ENCODE data around the gene SNPH. TPM values are rescaled to one million over a fixed set of nuclear protein-coding genes. Genes with fewer than 3 reads are reported as not detected.

The SNPH gene
- total and polyA plus RNA-seq, 2 of the 8 experiments (the other 6 are each of a cell fraction or from before 2014, with no cell fraction given): 0.98 to 4.9 TPM

DNA sequence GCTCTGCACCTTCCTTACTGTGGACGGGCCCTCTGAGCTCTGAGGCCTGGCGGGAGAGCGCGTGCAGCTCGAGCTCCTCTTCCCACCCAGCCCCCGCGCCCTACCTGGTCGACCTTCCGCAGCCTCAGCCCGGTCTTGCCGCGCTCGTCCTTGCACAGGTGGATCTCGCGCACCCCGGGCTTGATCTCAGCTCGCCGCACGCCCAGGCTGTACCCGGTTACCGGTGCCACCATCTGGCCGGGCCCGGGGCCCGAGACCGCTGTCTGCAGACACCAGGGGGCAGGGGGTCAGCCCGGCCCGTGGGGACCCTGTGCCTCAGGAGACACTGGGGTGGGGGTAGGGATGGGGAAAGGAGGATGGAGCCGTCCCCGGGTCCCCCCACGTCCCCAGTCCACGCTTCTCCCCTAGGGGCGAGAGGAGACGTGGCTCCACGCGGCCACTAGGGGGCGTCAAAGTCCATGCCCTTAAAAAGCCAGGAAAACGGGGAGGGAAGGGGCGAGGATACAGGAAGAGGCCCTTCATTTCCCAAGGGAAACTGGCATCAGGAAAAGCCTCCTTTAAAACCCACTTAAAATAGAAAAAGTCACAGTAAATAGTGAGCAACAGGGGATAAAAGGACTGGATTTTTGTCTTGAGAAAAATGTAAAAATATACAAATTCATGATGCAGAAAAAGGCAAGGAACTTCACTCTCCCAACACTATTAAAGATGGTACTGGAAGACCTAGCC is 47.3 kb downstream of the SNPH start (continued):
- TF ChIP-seq, protein P1, sequence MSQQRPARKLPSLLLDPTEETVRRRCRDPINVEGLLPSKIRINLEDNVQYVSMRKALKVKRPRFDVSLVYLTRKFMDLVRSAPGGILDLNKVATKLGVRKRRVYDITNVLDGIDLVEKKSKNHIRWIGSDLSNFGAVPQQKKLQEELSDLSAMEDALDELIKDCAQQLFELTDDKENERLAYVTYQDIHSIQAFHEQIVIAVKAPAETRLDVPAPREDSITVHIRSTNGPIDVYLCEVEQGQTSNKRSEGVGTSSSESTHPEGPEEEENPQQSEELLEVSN (IDR thresholded peaks at IDR 0.05): peak; percentile 52; the same call in 1 of the 2 replicates
- TF ChIP-seq YY1 (IDR thresholded peaks at IDR 0.05; ENCODE audit: low read depth, low read length) (0 out of 2 replicates have a peak, but pooled peaks have one; percentile 39), MAFK (IDR thresholded peaks at IDR 0.05; ENCODE audit: low read depth, low read length) (no peak), CBX8 (IDR thresholded peaks at IDR 0.05; ENCODE audit: borderline replicate concordance, low read depth, low read length) (no peak), KDM5A (IDR thresholded peaks at IDR 0.05; ENCODE audit: low read length) (peak; percentile 68; the same call in 1 of the 2 replicates), BCL11A (IDR thresholded peaks at IDR 0.05; ENCODE audit: low read depth in 2 of 2, low read length in 2 of 2) (no peak), CHD2 (IDR thresholded peaks at IDR 0.05; ENCODE audit: low read length) (no peak), TEAD4 (IDR thresholded peaks at IDR 0.05; ENCODE audit: low read depth, low read length) (no peak), HDAC2 (IDR thresholded peaks at IDR 0.05; ENCODE audit: borderline replicate concordance in 1 of 2, low read depth in 2 of 2, low read length in 2 of 2) (0 out of 4 replicates have a peak, but pooled peaks of 1 of the 2 experiments have one; percentile 45), KDM1A (IDR thresholded peaks at IDR 0.05; ENCODE audit: borderline replicate concordance, low read length) (no peak), EP300 (IDR thresholded peaks at IDR 0.05; ENCODE audit: borderline replicate concordance in 1 of 2, low read depth in 2 of 2, low read length in 2 of 2) (no peak), CEBPB (IDR thresholded peaks at IDR 0.05; ENCODE audit: low read depth, low read length) (no peak), SIX5 (IDR thresholded peaks at IDR 0.05; ENCODE audit: low read depth, low read length) (no peak), TCF12 (IDR thresholded peaks at IDR 0.05; ENCODE audit: low read depth, low read length) (no peak), CBX5 (IDR thresholded peaks at IDR 0.05; ENCODE audit: low read depth, low read length) (no peak), CREB1 (IDR thresholded peaks at IDR 0.05) (peak; percentile 49; the same call in 1 of the 2 replicates), GTF2F1 (IDR thresholded peaks at IDR 0.05; ENCODE audit: borderline replicate concordance, low read depth, low read length) (no peak), EGR1 (IDR thresholded peaks at IDR 0.05; ENCODE audit: borderline replicate concordance, low read depth, low read length) (no peak; the same call in 1 of the 2 replicates), SUZ12 (IDR thresholded peaks at IDR 0.05; ENCODE audit: low read length) (no peak), POLR2A (IDR thresholded peaks at IDR 0.05; ENCODE audit: control extremely low read depth in 1 of 2, low read depth in 2 of 2, low read length in 2 of 2) (no peak)
- TF ChIP-seq, protein P2, sequence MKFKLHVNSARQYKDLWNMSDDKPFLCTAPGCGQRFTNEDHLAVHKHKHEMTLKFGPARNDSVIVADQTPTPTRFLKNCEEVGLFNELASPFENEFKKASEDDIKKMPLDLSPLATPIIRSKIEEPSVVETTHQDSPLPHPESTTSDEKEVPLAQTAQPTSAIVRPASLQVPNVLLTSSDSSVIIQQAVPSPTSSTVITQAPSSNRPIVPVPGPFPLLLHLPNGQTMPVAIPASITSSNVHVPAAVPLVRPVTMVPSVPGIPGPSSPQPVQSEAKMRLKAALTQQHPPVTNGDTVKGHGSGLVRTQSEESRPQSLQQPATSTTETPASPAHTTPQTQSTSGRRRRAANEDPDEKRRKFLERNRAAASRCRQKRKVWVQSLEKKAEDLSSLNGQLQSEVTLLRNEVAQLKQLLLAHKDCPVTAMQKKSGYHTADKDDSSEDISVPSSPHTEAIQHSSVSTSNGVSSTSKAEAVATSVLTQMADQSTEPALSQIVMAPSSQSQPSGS (IDR thresholded peaks at IDR 0.05; ENCODE audit: low read length): no peak
- TF ChIP-seq, protein P3, sequence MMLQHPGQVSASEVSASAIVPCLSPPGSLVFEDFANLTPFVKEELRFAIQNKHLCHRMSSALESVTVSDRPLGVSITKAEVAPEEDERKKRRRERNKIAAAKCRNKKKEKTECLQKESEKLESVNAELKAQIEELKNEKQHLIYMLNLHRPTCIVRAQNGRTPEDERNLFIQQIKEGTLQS (IDR thresholded peaks at IDR 0.05; ENCODE audit: insufficient read depth, low read depth, low read length): no peak

Data from H1 (cell line).